H1 (cell line): ENCODE results near the gene CORO1C. TPM values are rescaled to one million over a fixed set of nuclear protein-coding genes. Genes with fewer than 3 reads are reported as not detected.

Experiments
- BACH1 ChIP-seq: IDR thresholded peaks from 2 replicates; pipeline ENCODE4 v1.6.1; 2012; ENCODE audit warnings: low read length, improper control_type of control experiment
- GABPA ChIP-seq: IDR thresholded peaks from 2 replicates; pipeline ENCODE4 v1.6.1; 2011; ENCODE audit warnings: mild to moderate bottlenecking, low read length, moderate library complexity, borderline replicate concordance; ENCODE audit not compliant: insufficient read depth
- RBBP5 ChIP-seq: IDR thresholded peaks from 2 replicates; pipeline ENCODE4 v1.7.1; 2012; ENCODE audit warnings: low read depth, mild to moderate bottlenecking, inconsistent platforms, low read length, moderate library complexity, borderline replicate concordance
- SUZ12 ChIP-seq: fragments of 200-600 bp; sonication (generic); IDR thresholded peaks from 2 replicates; pipeline ENCODE4 v1.6.1; 2012; ENCODE audit warnings: mild to moderate bottlenecking, inconsistent platforms, low read length, moderate library complexity, mixed read lengths
- polyA plus RNA-seq, 7 experiments: library from polyadenylated mRNA; depleted of rRNA in 3 of 7; stranded (reverse) in 5 of 7; unstranded in 2 of 7; fragments of >200 nt in 5 of 7; fragments of 200-250 nt in 2 of 7; gene quantifications; 1 replicate in 5 of 7; 2 replicates in 1 of 7; 4 replicates in 1 of 7; pipeline versions ENCODE4 v1.2.1 to v1.2.3, GENCODE V29; 2011 to 2013; ENCODE audit warnings: missing spikeins in 2 of 7, mixed read lengths in 2 of 7
- total RNA-seq: library from RNA; stranded (reverse); fragmentation: NEBNext Ultra II Directional; extraction: Animal tissue kit (Norgen Biotek cat#: 25700); gene quantifications from 2 replicates; pipeline ENCODE4 v1.2.1, GENCODE V29; 2021
- TF ChIP-seq, protein P1 (sequence below): IDR thresholded peaks from 2 replicates; pipeline ENCODE4 v1.6.1; 2012; ENCODE audit warnings: inconsistent platforms

The CORO1C gene
- total and polyA plus RNA-seq, 2 of the 8 experiments (the other 6 are each of a cell fraction or from before 2014, with no cell fraction given), result 72.7 to 120 TPM

DNA sequence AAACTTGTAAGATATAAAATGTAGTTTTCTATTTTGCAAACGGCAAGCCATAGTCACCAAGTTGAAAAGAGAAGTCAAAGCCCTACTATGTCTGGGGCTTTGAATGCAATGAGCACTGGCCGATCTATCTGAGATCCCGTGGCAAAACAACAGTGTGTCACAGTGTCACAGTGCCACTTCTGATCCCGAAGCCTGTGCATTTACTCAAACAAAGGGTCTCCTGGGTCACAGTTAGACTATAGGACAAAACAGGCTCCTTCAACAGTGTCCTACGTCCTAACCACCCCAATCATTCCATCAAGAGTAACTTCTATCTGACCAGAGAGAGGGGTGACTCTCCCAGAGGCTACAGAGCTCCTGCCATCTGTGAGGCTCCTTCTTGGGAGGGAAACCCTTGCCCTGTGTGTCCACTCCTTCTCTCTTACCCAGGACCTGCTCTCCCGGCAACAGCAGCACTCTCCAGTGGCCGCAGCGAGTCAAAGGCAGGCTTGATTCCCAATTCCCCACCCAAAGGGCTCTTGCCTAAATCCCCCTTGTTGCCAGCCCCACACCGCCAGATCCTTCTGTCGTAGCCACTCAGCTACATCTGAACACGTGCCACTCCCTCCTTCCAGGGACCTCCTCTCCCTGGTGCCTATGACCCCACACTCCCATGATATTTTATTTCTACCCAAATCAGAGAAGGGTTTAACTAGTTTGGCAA lies 83.6 kb downstream of the CORO1C start (continued):
- no peak for TF ChIP-seq RBBP5
- no peak for TF ChIP-seq SUZ12
- no peak for TF ChIP-seq GABPA
- TF ChIP-seq, protein P1, sequence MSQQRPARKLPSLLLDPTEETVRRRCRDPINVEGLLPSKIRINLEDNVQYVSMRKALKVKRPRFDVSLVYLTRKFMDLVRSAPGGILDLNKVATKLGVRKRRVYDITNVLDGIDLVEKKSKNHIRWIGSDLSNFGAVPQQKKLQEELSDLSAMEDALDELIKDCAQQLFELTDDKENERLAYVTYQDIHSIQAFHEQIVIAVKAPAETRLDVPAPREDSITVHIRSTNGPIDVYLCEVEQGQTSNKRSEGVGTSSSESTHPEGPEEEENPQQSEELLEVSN, result no peak
- no peak for TF ChIP-seq BACH1
- TF ChIP-seq, all 59 proteins: peak for 0
